Measurements from ENCODE around the gene CALHM2. TPM values are rescaled to one million over a fixed set of nuclear protein-coding genes. Genes with fewer than 3 reads are reported as not detected.
"Not testable (repeated sequence)": the region's sequence is repeated elsewhere in the genome, so short reads cannot be mapped to it uniquely, and the experiment has no call there.

CALHM2 gene
- 10 to 100 TPM in 2 of 3 donors, 1 to 10 TPM in 1; 6.6 to 95.5 (median 38.1) TPM for polyA plus RNA-seq

- 0 to 7% (median 1%) methylated on average over 25 to 32 of the region's 32 CpGs for whole genome bisulfite sequencing, 3 donors
- peak within 1 kb of the TSS; percentile 71 for H3K27ac ChIP-seq (ENCODE audit: low read depth, low read length)
Measured at GRCh38 chr10:103451831-103452505, at the start of gene CALHM2. CALHM2 (minus strand) TSS chr10:103452370; CDS start chr10:103449941, 2,429 bp downstream.

GRCh38 chr10:103501186-103501585 is 49.0 kb upstream of the CALHM2 start:
- WGBS, 3 donors, result 77 to 89% (median 87%) methylated on average over 3 of the region's 3 CpGs
- no peak overlapping the region for H3K27ac ChIP-seq (ENCODE audit: low read depth, low read length)

- WGBS, 3 donors, result 51 to 67% (median 61%) methylated on average over 6 of the region's 6 CpGs
Measured at GRCh38 chr10:103500481-103500880, 48.3 kb upstream of the CALHM2 start.

GRCh38 chr10:103499881-103500280 is 47.7 kb upstream of the CALHM2 start:
- H3K27ac ChIP-seq (ENCODE audit: low read depth, low read length), result no peak overlapping the region
- WGBS, 3 donors, result 60 to 75% (median 69%) methylated on average over 7 of the region's 7 CpGs

More at GRCh38 chr10:103500481-103500880, 48.3 kb upstream of the CALHM2 start:
- H3K27ac ChIP-seq (ENCODE audit: low read depth, low read length), result no peak overlapping the region

GRCh38 chr10:103498936-103499638 is 46.9 kb upstream of the CALHM2 start:
- H3K27ac ChIP-seq (ENCODE audit: low read depth, low read length), result no peak overlapping the region
- WGBS, 3 donors, result 75 to 93% (median 91%) methylated on average over 5 of the region's 5 CpGs

- no peak overlapping the region for H3K27ac ChIP-seq (ENCODE audit: low read depth, low read length)
- 61 to 84% (median 82%) methylated on average over 8 of the region's 8 CpGs for WGBS, 3 donors
Measured at GRCh38 chr10:103497161-103497915, 45.2 kb upstream of the CALHM2 start.

- 69 to 90% (median 87%) methylated on average over 3 of the region's 3 CpGs for WGBS, 3 donors
- H3K27ac ChIP-seq (ENCODE audit: low read depth, low read length), result no peak overlapping the region
Measured at GRCh38 chr10:103495321-103495720, 43.2 kb upstream of the CALHM2 start.

- WGBS, 3 donors, result 1 to 3% (median 2%) methylated on average over 83 to 91 of the region's 92 CpGs
- H3K27ac ChIP-seq (ENCODE audit: low read depth, low read length), result no peak overlapping the region
Measured at GRCh38 chr10:103493916-103494877, 42.0 kb upstream of the CALHM2 start.

GRCh38 chr10:103493362-103493915 is 41.3 kb upstream of the CALHM2 start, which contains the start of gene NEURL1:
NEURL1 (plus strand) TSS chr10:103493705; CDS start chr10:103494388, 683 bp downstream.
- H3K27ac ChIP-seq (ENCODE audit: low read depth, low read length), result no peak within 1 kb of the TSS
- 3 to 4% (median 4%) methylated on average over 62 to 65 of the region's 65 CpGs for WGBS, 3 donors

- WGBS, 3 donors, result 65 to 80% (median 67%) methylated on average over 5 of the region's 5 CpGs
- H3K27ac ChIP-seq (ENCODE audit: low read depth, low read length), result no peak overlapping the region
Measured at GRCh38 chr10:103492655-103493261, 40.6 kb upstream of the CALHM2 start.

GRCh38 chr10:103491729-103492364 is 39.7 kb upstream of the CALHM2 start:
- H3K27ac ChIP-seq (ENCODE audit: low read depth, low read length), result no peak overlapping the region
- 61 to 71% (median 65%) methylated on average over 7 of the region's 7 CpGs for WGBS, 3 donors

GRCh38 chr10:103490986-103491314 is 38.8 kb upstream of the CALHM2 start:
- 92 to 100% (median 95%) methylated on average over 1 of the region's 1 CpG for WGBS, 3 donors
- no peak overlapping the region for H3K27ac ChIP-seq (ENCODE audit: low read depth, low read length)

GRCh38 chr10:103487410-103487708 is 35.2 kb upstream of the CALHM2 start:
- no peak overlapping the region for H3K27ac ChIP-seq (ENCODE audit: low read depth, low read length)
- 73 to 85% (median 80%) methylated on average over 2 of the region's 2 CpGs for WGBS, 3 donors

GRCh38 chr10:103486635-103487409 is 34.7 kb upstream of the CALHM2 start:
- not testable (repeated sequence) for H3K27ac ChIP-seq (ENCODE audit: low read depth, low read length)

GRCh38 chr10:103481974-103482531 is 29.9 kb upstream of the CALHM2 start:
- no peak overlapping the region for H3K27ac ChIP-seq (ENCODE audit: low read depth, low read length)
- 56 to 63% (median 62%) methylated on average over 12 of the region's 12 CpGs for WGBS, 3 donors

More at GRCh38 chr10:103486635-103487409, 34.7 kb upstream of the CALHM2 start:
- WGBS, 3 donors, result 84 to 92% (median 86%) methylated on average over 8 of the region's 8 CpGs

- no peak overlapping the region for H3K27ac ChIP-seq (ENCODE audit: low read depth, low read length)
- WGBS, 3 donors, result 51 to 60% (median 59%) methylated on average over 5 of the region's 5 CpGs
Measured at GRCh38 chr10:103480521-103480920, 28.4 kb upstream of the CALHM2 start.

Data from adipose tissue (tissue), 3 donors.